Activated T-cell treated with anti-CD3 and anti-CD28 coated beads, Interleukin-2, amount 50 U/mL, for 72 hours (primary cell): ENCODE data around the gene UBASH3B. TPM values are rescaled to one million over a fixed set of nuclear protein-coding genes. Genes with fewer than 3 reads are reported as not detected.

Source experiments
- ATAC-seq, 2 donors: fragments of 150-1000 bp; cut with Tn5 transposase; replicated peaks in 1 of 2; 2 replicates each; pipeline ENCODE4 v1.10.0; 2021; ENCODE audit warnings: moderate library complexity in 2 of 2, mild to moderate bottlenecking in 1 of 2
- DNase-seq, 2 donors: peaks; one replicate each; pipeline ENCODE4 v3.0.0; 2021 to 2022; ENCODE audit warnings: mixed read lengths in 1 of 2
- H3K27ac Mint-ChIP-seq: one replicate; pipeline ENCODE4 v1.8.0; 2022; ENCODE audit warnings: mild to moderate bottlenecking, moderate library complexity, mixed read lengths
- H3K27me3 Mint-ChIP-seq: one replicate; pipeline ENCODE4 v1.8.0; 2022; ENCODE audit warnings: low read depth, mixed read lengths
- H3K36me3 Mint-ChIP-seq, 2 donors: one replicate each; pipeline ENCODE4 v1.8.0; 2022; ENCODE audit warnings: mixed read lengths in 2 of 2, mild to moderate bottlenecking in 1 of 2; ENCODE audit not compliant: insufficient read depth in 2 of 2
- H3K4me1 Mint-ChIP-seq: one replicate; pipeline ENCODE4 v1.8.0; 2022; ENCODE audit warnings: low read depth, mixed read lengths
- H3K4me3 Mint-ChIP-seq, 2 donors: one replicate each; pipeline ENCODE4 v1.8.0; 2022; ENCODE audit warnings: mild to moderate bottlenecking in 2 of 2, mixed read lengths in 2 of 2, moderate library complexity in 2 of 2
- H3K9me3 Mint-ChIP-seq, 2 donors: one replicate each; pipeline ENCODE4 v1.8.0; 2022; ENCODE audit warnings: mixed read lengths in 2 of 2
- total RNA-seq, 2 donors: library from RNA; stranded (reverse); gene quantifications; one replicate each; pipeline ENCODE4 v1.2.3, GENCODE V29; 2022

UBASH3B gene
- total RNA-seq, 2 donors from 2014 or later: 6.9 to 18.5 TPM

- peaks cover 7% of the 10 kb centered on the region for H3K4me1 Mint-ChIP-seq
- no peaks in the 10 kb centered on the region for H3K27me3 Mint-ChIP-seq
- H3K27ac Mint-ChIP-seq: no peak overlapping the region
- H3K36me3 Mint-ChIP-seq: no peaks in the 10 kb centered on the region
- no peaks in the 10 kb centered on the region for H3K9me3 Mint-ChIP-seq
- H3K4me3 Mint-ChIP-seq: no peak overlapping the region
- no peak for ATAC-seq
- no peak for DNase-seq
Measured at GRCh38 chr11:122632181-122632824, 23.2 kb upstream of the UBASH3B start.

GRCh38 chr11:122633219-122633829, 22.2 kb upstream of the UBASH3B start:
- H3K4me3 Mint-ChIP-seq: no peak overlapping the region
- ATAC-seq: peak in 1 of 2 donors; percentile 41
- H3K4me1 Mint-ChIP-seq: peaks cover 13% of the 10 kb centered on the region
- H3K36me3 Mint-ChIP-seq: no peaks in the 10 kb centered on the region
- H3K27me3 Mint-ChIP-seq: no peaks in the 10 kb centered on the region
- DNase-seq: no peak
- no peaks in the 10 kb centered on the region for H3K9me3 Mint-ChIP-seq
- H3K27ac Mint-ChIP-seq: no peak overlapping the region

DNA sequence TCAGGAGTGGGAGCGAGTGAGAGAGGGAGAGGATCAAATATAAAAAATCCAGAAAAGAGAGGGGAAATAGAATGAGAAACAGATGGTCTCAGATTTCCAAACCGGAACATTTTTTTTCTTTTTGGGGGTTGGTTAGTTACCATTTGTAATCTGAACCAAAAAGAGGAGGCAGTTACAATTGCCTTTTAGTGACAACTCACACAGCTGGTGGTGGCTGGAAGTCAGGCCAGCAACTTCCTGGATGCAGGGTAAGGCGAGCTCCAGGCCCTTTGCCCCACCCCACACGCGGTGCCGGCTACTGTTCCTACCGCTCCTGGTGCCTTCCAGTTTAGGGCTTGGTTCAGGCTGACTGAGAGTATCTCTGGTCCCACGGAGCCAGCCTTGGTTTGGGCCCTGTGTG, 21.0 kb upstream of the UBASH3B start:
- ATAC-seq: no peak
- Mint-ChIP-seq H3K27me3 (no peaks in the 10 kb centered on the region), H3K27ac (no peak overlapping the region), H3K4me1 (peaks cover 7% of the 10 kb centered on the region), H3K9me3 (no peaks in the 10 kb centered on the region), H3K4me3 (no peak overlapping the region), H3K36me3 (no peaks in the 10 kb centered on the region)
- DNase-seq: no peak

DNA sequence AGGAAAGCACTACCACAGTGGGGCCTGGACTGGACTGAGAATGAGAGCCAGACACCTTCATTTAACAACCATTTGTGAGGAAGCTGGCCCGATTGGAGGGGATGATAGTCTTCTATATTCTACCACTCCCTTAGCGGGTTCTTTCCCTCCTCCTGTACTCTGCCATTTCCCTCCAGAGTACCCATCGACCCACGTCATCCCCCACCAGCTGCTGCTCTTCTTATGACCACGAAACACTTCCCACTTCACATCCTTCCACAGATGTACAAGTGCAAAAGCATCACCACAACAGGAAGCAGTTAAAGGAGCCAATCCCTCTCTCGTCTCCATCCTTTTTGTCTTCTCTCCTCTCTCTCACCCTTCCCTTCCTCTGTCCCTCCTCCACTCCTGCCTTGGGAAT, 18.0 kb upstream of the UBASH3B start:
- DNase-seq: no peak
- Mint-ChIP-seq H3K36me3 (no peaks in the 10 kb centered on the region), H3K27me3 (no peaks in the 10 kb centered on the region), H3K9me3 (no peaks in the 10 kb centered on the region), H3K4me1 (peaks cover 6% of the 10 kb centered on the region), H3K27ac (no peak overlapping the region), H3K4me3 (no peak overlapping the region)
- peak in 1 of 2 donors; percentile 57 for ATAC-seq

- Mint-ChIP-seq H3K9me3 (no peaks in the 10 kb centered on the region), H3K4me1 (peaks cover 4% of the 10 kb centered on the region), H3K27ac (no peak overlapping the region), H3K36me3 (no peaks in the 10 kb centered on the region), H3K27me3 (no peaks in the 10 kb centered on the region), H3K4me3 (no peak overlapping the region)
- DNase-seq (no peak), ATAC-seq (peak in 1 of 2 donors; percentile 42)
Measured at GRCh38 chr11:122642472-122642922, 13.0 kb upstream of the UBASH3B start.

DNA sequence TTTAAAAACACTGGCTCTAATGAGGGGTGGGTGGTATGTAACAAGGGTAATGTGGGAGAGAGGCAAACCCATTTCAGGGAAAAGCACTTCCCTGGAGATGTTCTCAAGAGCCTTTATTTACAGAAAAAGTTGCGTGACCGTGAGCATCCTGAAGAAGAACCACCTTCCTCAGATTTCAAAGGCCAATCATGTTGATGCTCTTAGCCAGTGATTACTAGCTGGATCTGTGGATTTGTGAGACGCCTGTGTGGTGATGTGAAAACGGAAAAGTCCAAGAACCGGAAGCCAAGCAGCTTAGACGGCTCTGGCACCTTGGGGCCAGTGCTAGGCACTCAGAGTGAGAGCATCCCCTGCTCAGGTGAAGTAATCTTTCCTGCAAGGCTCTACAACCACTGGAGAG, 12.6 kb upstream of the UBASH3B start:
- Mint-ChIP-seq H3K27me3 (no peaks in the 10 kb centered on the region), H3K27ac (no peak overlapping the region), H3K9me3 (no peaks in the 10 kb centered on the region), H3K4me3 (no peak overlapping the region), H3K4me1 (no peaks in the 10 kb centered on the region), H3K36me3 (no peaks in the 10 kb centered on the region)
- no peak for ATAC-seq
- DNase-seq: no peak

DNA sequence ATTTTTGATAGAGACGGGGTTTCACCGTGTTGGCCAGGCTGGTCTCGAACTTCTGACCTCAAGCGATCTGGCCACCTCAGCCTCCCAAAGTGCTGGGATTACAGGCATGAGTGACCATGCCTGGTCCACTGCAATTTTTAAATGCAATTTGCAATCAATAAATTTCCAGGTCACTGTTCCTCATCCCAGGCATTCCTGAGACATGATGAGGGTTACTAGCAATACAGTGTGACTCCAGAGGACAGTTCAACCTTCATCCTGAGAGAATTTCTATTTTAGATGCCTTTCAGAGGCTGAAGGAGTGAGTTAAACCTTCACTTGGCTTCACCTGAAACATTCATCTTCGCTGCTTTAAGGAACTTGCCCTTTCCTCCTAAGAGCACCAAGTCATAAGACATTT, 9.7 kb upstream of the UBASH3B start:
- H3K27me3 Mint-ChIP-seq: no peaks in the 10 kb centered on the region
- H3K4me3 Mint-ChIP-seq: no peak overlapping the region
- no peak overlapping the region for H3K27ac Mint-ChIP-seq
- no peaks in the 10 kb centered on the region for H3K36me3 Mint-ChIP-seq
- ATAC-seq (no peak), DNase-seq (no peak)
- no peaks in the 10 kb centered on the region for H3K4me1 Mint-ChIP-seq
- no peaks in the 10 kb centered on the region for H3K9me3 Mint-ChIP-seq

- Mint-ChIP-seq H3K36me3 (no peaks in the 10 kb centered on the region), H3K4me1 (no peaks in the 10 kb centered on the region), H3K9me3 (no peaks in the 10 kb centered on the region), H3K27ac (no peak overlapping the region), H3K27me3 (no peaks in the 10 kb centered on the region), H3K4me3 (no peak overlapping the region)
- ATAC-seq: no peak
- DNase-seq: no peak
Measured at GRCh38 chr11:122646549-122647340, 8.8 kb upstream of the UBASH3B start.

GRCh38 chr11:122647736-122648275, 7.7 kb upstream of the UBASH3B start:
- no peak overlapping the region for H3K4me3 Mint-ChIP-seq
- no peak overlapping the region for H3K27ac Mint-ChIP-seq
- no peaks in the 10 kb centered on the region for H3K36me3 Mint-ChIP-seq
- no peaks in the 10 kb centered on the region for H3K9me3 Mint-ChIP-seq
- no peaks in the 10 kb centered on the region for H3K4me1 Mint-ChIP-seq
- H3K27me3 Mint-ChIP-seq: peaks cover 5% of the 10 kb centered on the region
- ATAC-seq: no peak
- DNase-seq: no peak

- Mint-ChIP-seq H3K36me3 (no peaks in the 10 kb centered on the region), H3K4me3 (no peak overlapping the region), H3K27me3 (peaks cover 18% of the 10 kb centered on the region), H3K9me3 (no peaks in the 10 kb centered on the region), H3K27ac (no peak overlapping the region), H3K4me1 (no peaks in the 10 kb centered on the region)
- no peak for ATAC-seq
- DNase-seq: no peak
Measured at GRCh38 chr11:122649116-122649515, 6.4 kb upstream of the UBASH3B start.

DNA sequence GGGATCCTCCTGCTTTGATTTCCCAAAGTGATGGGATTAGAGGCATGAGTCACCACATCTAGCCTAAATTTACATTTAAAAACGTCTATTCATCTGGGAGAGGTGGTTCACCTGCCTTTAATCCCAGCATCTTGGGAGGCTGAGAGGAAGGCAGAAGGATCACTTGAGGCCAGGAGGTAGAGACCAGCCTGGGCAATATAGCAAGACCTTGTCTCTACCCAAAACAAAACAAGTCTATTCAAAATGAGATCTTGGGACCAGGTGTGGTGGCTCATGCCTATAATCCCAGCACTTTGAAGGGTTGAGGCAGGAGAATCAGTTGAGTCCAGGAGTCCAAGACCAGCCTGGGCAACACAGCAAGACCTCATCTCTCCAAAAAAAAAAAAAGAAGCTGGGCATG, 4.9 kb upstream of the UBASH3B start:
- no peaks in the 10 kb centered on the region for H3K9me3 Mint-ChIP-seq
- H3K4me1 Mint-ChIP-seq: peaks cover 9% of the 10 kb centered on the region
- DNase-seq: no peak
- ATAC-seq: no peak
- no peaks in the 10 kb centered on the region for H3K36me3 Mint-ChIP-seq
- peaks cover 30% of the 10 kb centered on the region for H3K27me3 Mint-ChIP-seq
- H3K27ac Mint-ChIP-seq: no peak overlapping the region
- H3K4me3 Mint-ChIP-seq: no peak overlapping the region

GRCh38 chr11:122652495-122652894, 3.0 kb upstream of the UBASH3B start:
- Mint-ChIP-seq H3K36me3 (peaks cover 0 to 2% of the 10 kb centered on the region in 2 donors), H3K4me3 (no peak overlapping the region), H3K9me3 (no peaks in the 10 kb centered on the region), H3K4me1 (peaks cover 19% of the 10 kb centered on the region), H3K27me3 (peaks cover 30% of the 10 kb centered on the region), H3K27ac (no peak overlapping the region)
- no peak for DNase-seq
- no peak for ATAC-seq

GRCh38 chr11:122653916-122654585, 1.5 kb upstream of the UBASH3B start:
- no peaks in the 10 kb centered on the region for H3K9me3 Mint-ChIP-seq
- no peak overlapping the region for H3K27ac Mint-ChIP-seq
- H3K27me3 Mint-ChIP-seq: peaks cover 30% of the 10 kb centered on the region

More at GRCh38 chr11:122653916-122654585, 1.5 kb upstream of the UBASH3B start:
- Mint-ChIP-seq H3K36me3 (peaks cover 0 to 3% of the 10 kb centered on the region in 2 donors), H3K4me1 (peaks cover 27% of the 10 kb centered on the region), H3K4me3 (no peak overlapping the region)
- ATAC-seq (no peak), DNase-seq (no peak)
